Calu3 (cell line): ENCODE measurements around the gene WFDC5. TPM values are rescaled to one million over a fixed set of nuclear protein-coding genes. Genes with fewer than 3 reads are reported as not detected.

Source experiments
- BruUV-seq: library from RNA; stranded (reverse); fragments of 400-500 nt; replicated peaks from 2 replicates; lab custom pipeline; 2021; lab: Mats Ljungman, UMichigan
- CTCF ChIA-PET: fragments of 300-600 bp; sonication (Branson Sonifier 250); formaldehyde crosslinking; loops from one replicate; lab custom pipeline; 2022; ENCODE audit warnings: antibody characterized with exemption; lab: Charles Lee
- DNase-seq: peaks from one replicate; pipeline ENCODE4 v3.0.0; 2022
- H3K27ac Mint-ChIP-seq: one replicate; pipeline ENCODE4 v1.8.0; 2022; ENCODE audit warnings: mixed read lengths; ENCODE audit not compliant: unreplicated experiment
- H3K27me3 Mint-ChIP-seq: one replicate; pipeline ENCODE4 v1.8.0; 2022; ENCODE audit warnings: mixed read lengths; ENCODE audit not compliant: unreplicated experiment
- H3K36me3 Mint-ChIP-seq: one replicate; pipeline ENCODE4 v1.8.0; 2022; ENCODE audit warnings: mild to moderate bottlenecking, moderate library complexity, mixed read lengths; ENCODE audit not compliant: insufficient read depth, unreplicated experiment
- H3K4me1 Mint-ChIP-seq: one replicate; pipeline ENCODE4 v1.8.0; 2022; ENCODE audit warnings: mild to moderate bottlenecking, low read depth, mixed read lengths; ENCODE audit not compliant: unreplicated experiment
- H3K4me3 Mint-ChIP-seq: one replicate; pipeline ENCODE4 v1.8.0; 2022; ENCODE audit warnings: mild to moderate bottlenecking, low read depth, moderate library complexity, mixed read lengths; ENCODE audit not compliant: unreplicated experiment
- H3K9me3 Mint-ChIP-seq: one replicate; pipeline ENCODE4 v1.8.0; 2022; ENCODE audit warnings: low read depth, mixed read lengths; ENCODE audit not compliant: unreplicated experiment
- CTCF ChIP-seq: fragments of 200-600 bp; IDR thresholded peaks from one replicate; pipeline ENCODE4 v1.8.0; 2022; ENCODE audit warnings: antibody characterized with exemption; ENCODE audit not compliant: unreplicated experiment
- intact Hi-C: fragments of 100-400 bp; cut with micrococcal nuclease; formaldehyde crosslinking; loops from one replicate; pipeline ENCODE4 v1.10.0; 2022; ENCODE audit not compliant: unreplicated experiment
- total RNA-seq: library from RNA; stranded (reverse); gene quantifications from 2 replicates; pipeline ENCODE4 v1.2.3, GENCODE V29; 2022

Gene WFDC5
- total RNA-seq, 1 experiment from 2014 or later = not detected

GRCh38 chr20:45090481-45090880 lies 24.5 kb downstream of the WFDC5 start:
- no peaks in the 10 kb centered on the region for H3K36me3 Mint-ChIP-seq
- BruUV-seq = no TSS peak
- no peak for TF ChIP-seq CTCF
- no peaks in the 10 kb centered on the region for H3K9me3 Mint-ChIP-seq
- intact Hi-C loops = no loop called here
- H3K4me3 Mint-ChIP-seq = no peak overlapping the region
- CTCF ChIA-PET = interaction anchor here (0.6 kb wide), 1 partner anchor 21 kb away, joined by 4 read pairs; no protein-coding TSS in a partner anchor
- no peak for DNase-seq
- H3K4me1 Mint-ChIP-seq = no peaks in the 10 kb centered on the region
- no peaks in the 10 kb centered on the region for H3K27me3 Mint-ChIP-seq
- no peak overlapping the region for H3K27ac Mint-ChIP-seq

- Mint-ChIP-seq H3K36me3 (no peaks in the 10 kb centered on the region), H3K4me1 (no peaks in the 10 kb centered on the region), H3K9me3 (no peaks in the 10 kb centered on the region), H3K27ac (no peak overlapping the region), H3K4me3 (no peak overlapping the region), H3K27me3 (no peaks in the 10 kb centered on the region)
- intact Hi-C loops = no loop called here
- BruUV-seq = no TSS peak
- TF ChIP-seq CTCF = no peak
- CTCF ChIA-PET = interaction anchor here (0.8 kb wide), 1 partner anchor 128 kb away, joined by 7 read pairs; the partner anchor contains the start of gene TOMM34
- no peak for DNase-seq
These were observed 26.7 kb downstream of the WFDC5 start for GRCh38 chr20:45088247-45088646.

DNA sequence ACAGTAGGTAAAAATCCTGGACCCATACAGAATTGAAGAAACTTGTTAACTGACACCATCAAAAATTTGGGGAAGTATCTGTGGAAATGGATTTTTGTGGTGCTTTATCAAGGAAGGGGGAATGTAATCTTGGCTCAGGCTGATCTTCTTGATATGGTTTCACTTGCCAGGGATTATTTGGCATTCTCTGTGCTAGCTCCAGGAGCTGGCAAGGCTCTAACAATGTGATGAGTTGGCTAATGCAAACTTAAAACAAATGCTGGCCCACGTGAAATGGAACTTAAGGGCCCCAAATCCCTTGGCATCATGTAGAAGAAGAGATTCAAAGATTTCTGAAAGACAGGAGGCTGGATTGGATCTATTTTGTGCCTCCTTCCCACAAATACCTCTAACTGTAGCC lies 27.2 kb downstream of the WFDC5 start:
- no peaks in the 10 kb centered on the region for H3K4me1 Mint-ChIP-seq
- no TSS peak for BruUV-seq

DNA sequence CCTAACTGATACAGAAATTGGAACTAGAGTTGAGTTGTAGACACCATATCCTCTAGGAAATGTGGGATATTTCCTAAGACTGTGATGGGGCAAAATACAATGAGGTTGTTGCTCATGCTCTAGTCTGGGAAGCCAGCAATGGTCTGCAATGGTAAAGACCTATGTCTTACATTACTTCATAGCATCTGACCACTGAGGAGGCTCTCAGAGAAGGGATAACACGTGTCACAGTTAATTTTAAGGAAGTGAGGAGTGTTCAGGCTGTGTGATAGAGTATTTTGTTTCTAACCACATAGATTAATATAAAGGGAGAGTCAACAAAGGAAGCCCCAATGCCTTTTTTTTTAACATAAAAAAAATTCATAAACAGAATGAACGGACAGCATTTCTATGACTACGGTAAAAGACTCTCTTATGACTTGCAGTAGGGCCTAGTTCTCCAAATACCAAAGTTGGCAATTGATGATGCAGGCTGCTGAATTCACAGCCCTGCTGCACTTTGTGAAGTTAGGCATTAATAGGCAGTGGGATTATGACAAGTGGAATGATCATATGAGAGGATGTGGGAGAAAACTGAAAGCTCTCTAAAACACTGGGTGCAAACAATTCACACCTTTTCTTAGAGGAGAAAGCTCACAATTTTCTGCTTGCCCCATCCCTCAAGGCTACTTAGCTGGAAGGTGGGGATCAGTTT lies 27.7 kb downstream of the WFDC5 start:
- Mint-ChIP-seq H3K9me3 (no peaks in the 10 kb centered on the region), H3K36me3 (no peaks in the 10 kb centered on the region), H3K4me1 (no peaks in the 10 kb centered on the region), H3K27me3 (no peaks in the 10 kb centered on the region), H3K4me3 (no peak overlapping the region), H3K27ac (no peak overlapping the region)
- no peak for TF ChIP-seq CTCF
- intact Hi-C loops = no loop called here
- CTCF ChIA-PET = no interaction called here
- BruUV-seq = no TSS peak
- no peak for DNase-seq

More for the DNA sequence above, 27.2 kb downstream of the WFDC5 start:
- H3K36me3 Mint-ChIP-seq = no peaks in the 10 kb centered on the region
- CTCF ChIA-PET = no interaction called here
- no peak for TF ChIP-seq CTCF
- H3K27ac Mint-ChIP-seq = no peak overlapping the region
- no peak for DNase-seq
- intact Hi-C loops = no loop called here
- no peak overlapping the region for H3K4me3 Mint-ChIP-seq
- no peaks in the 10 kb centered on the region for H3K27me3 Mint-ChIP-seq
- H3K9me3 Mint-ChIP-seq = no peaks in the 10 kb centered on the region
